K562 (cell line): ENCODE data around the gene C2orf42.

Source experiments
- CTCF ChIP-seq, 3 experiments: IDR thresholded peaks in 2 of 3; conservative IDR thresholded peaks in 1 of 3; 2 replicates each; pipeline ENCODE4 v1.5.1; 2011 to 2012; ENCODE audit warnings: low read length in 3 of 3, mild to moderate bottlenecking in 3 of 3, control low read depth in 2 of 3, improper control_type of control experiment in 1 of 3, inconsistent platforms in 1 of 3, low read depth in 1 of 3, mixed read lengths in 1 of 3, moderate library complexity in 1 of 3; ENCODE audit not compliant: insufficient read depth in 2 of 3
- FOXP4 ChIP-seq: sonication (generic); formaldehyde crosslinking; IDR thresholded peaks from 2 replicates; pipeline ENCODE4 v1.8.0; 2022; ENCODE audit warnings: mild to moderate bottlenecking, missing genetic modification reagents, borderline replicate concordance
- HNRNPL ChIP-seq: fragments of 200-400 bp; formaldehyde crosslinking; IDR thresholded peaks from 2 replicates; pipeline ENCODE4 v1.6.1; 2017; ENCODE audit warnings: low read depth, mild to moderate bottlenecking, low read length
- SIN3A ChIP-seq, 2 experiments: fragments of 150-350 bp in 1 of 2; IDR thresholded peaks; 2 replicates each; pipeline ENCODE4 v1.6.1; 2011 to 2016; ENCODE audit warnings: borderline replicate concordance in 2 of 2, low read depth in 2 of 2, low read length in 2 of 2, mild to moderate bottlenecking in 2 of 2, moderate library complexity in 2 of 2; ENCODE audit not compliant: control insufficient read depth in 1 of 2
- ZZZ3 ChIP-seq: fragments of 450-650 bp; IDR thresholded peaks from 2 replicates; pipeline ENCODE4 v1.6.1; 2016; ENCODE audit warnings: antibody characterized with exemption, mild to moderate bottlenecking, moderate library complexity

- TF ChIP-seq ZZZ3 (no peak), CTCF (IDR thresholded peaks at IDR 0.05 in 2 of 3, conservative IDR thresholded peaks at IDR 0.05 in 1 of 3; ENCODE audit: insufficient read depth in 2 of 3, low read depth in 1 of 3, low read length in 3 of 3) (no peak), SIN3A (IDR thresholded peaks at IDR 0.05; ENCODE audit: borderline replicate concordance in 2 of 2, control insufficient read depth in 1 of 2, low read depth in 2 of 2, low read length in 2 of 2) (no peak), HNRNPL (peak; percentile 38; the same call in 1 of the 2 replicates), FOXP4 (CRISPR knock-in tag) (no peak)
These were observed 65.8 kb downstream of the C2orf42 start for GRCh38 chr2:70124983-70125480.
